SH-SY5Y (cell line): Measurements from ENCODE around the gene KCTD1.

Experiments
- GATA2 ChIP-seq: IDR thresholded peaks from 2 replicates; pipeline ENCODE4 v1.6.1; 2011; ENCODE audit warnings: mild to moderate bottlenecking, low read depth, low read length
- GATA3 ChIP-seq: IDR thresholded peaks from 2 replicates; pipeline ENCODE4 v1.6.1; 2011; ENCODE audit warnings: low read depth, mild to moderate bottlenecking, low read length, moderate library complexity

- no peak for TF ChIP-seq GATA3
- no peak for TF ChIP-seq GATA2
Measured at GRCh38 chr18:26538524-26538923, 9.8 kb downstream of the KCTD1 start.
